PC-3 (cell line): ENCODE data around the gene USP4. TPM values are rescaled to one million over a fixed set of nuclear protein-coding genes. Genes with fewer than 3 reads are reported as not detected.
A peak's percentile ranks its signal among the peaks of the same experiment; 100 is the strongest.

Source experiments
- ATAC-seq: fragments of 200-7000 bp; cut with Tn5 transposase; 2 replicates; pipeline ENCODE4 v1.9.1; 2020; ENCODE audit warnings: mild to moderate bottlenecking, moderate library complexity
- BruUV-seq: library from RNA; stranded (reverse); fragments of 400-500 nt; replicated peaks from 2 replicates; lab custom pipeline; 2021; lab: Mats Ljungman, UMichigan
- CTCF ChIA-PET: fragments of 300-600 bp; sonication (Branson Sonifier 250); formaldehyde crosslinking; loops from one replicate; lab custom pipeline; 2022; ENCODE audit warnings: antibody characterized with exemption; lab: Charles Lee
- POLR2A ChIA-PET: fragments of 300-600 bp; sonication (Branson Sonifier 250); formaldehyde crosslinking; loops from one replicate; lab custom pipeline; 2022; ENCODE audit warnings: antibody characterized with exemption; ENCODE audit not compliant: unreplicated experiment; lab: Charles Lee
- DNase-seq: peaks from one replicate; pipeline ENCODE4 v3.0.0-alpha.2; 2015
- H2AFZ ChIP-seq: fragments of 300-600 bp; sonication (generic); 2 replicates; pipeline ENCODE4 v1.6.0; 2016; ENCODE audit warnings: antibody characterized with exemption, low read length
- H3F3A ChIP-seq: fragments of 300-600 bp; sonication (generic); one replicate; pipeline ENCODE4 v1.6.0; 2017; ENCODE audit warnings: antibody characterized with exemption, low read length, control low read depth, mild to moderate bottlenecking; ENCODE audit not compliant: unreplicated experiment
- H3K27ac ChIP-seq: fragments of 300-600 bp; sonication (generic); 2 replicates; pipeline ENCODE4 v1.5.1; 2016; ENCODE audit warnings: mild to moderate bottlenecking, low read length
- H3K27me3 ChIP-seq: fragments of 300-600 bp; sonication (generic); 2 replicates; pipeline ENCODE4 v1.6.1; 2016; ENCODE audit warnings: low read length, mixed read lengths
- H3K36me3 ChIP-seq: fragments of 300-600 bp; sonication (generic); 2 replicates; pipeline ENCODE4 v1.6.1; 2016; ENCODE audit warnings: low read depth, mixed run types, low read length, mixed read lengths
- H3K4me1 ChIP-seq: fragments of 300-600 bp; sonication (generic); 2 replicates; pipeline ENCODE4 v1.5.1; 2016; ENCODE audit warnings: low read length; ENCODE audit not compliant: insufficient read depth
- H3K4me2 ChIP-seq: fragments of 300-600 bp; sonication (generic); 2 replicates; pipeline ENCODE4 v1.6.0; 2016; ENCODE audit warnings: low read length
- H3K4me3 ChIP-seq: fragments of 300-600 bp; sonication (generic); 2 replicates; pipeline ENCODE4 v1.5.1; 2016; ENCODE audit warnings: mild to moderate bottlenecking, low read length, mixed read lengths
- H3K79me2 ChIP-seq: fragments of 300-600 bp; sonication (generic); 2 replicates; pipeline ENCODE4 v1.6.1; 2017; ENCODE audit warnings: low read length, mixed read lengths
- H3K9ac ChIP-seq: fragments of 300-600 bp; sonication (generic); 2 replicates; pipeline ENCODE4 v1.6.0; 2016; ENCODE audit warnings: mild to moderate bottlenecking, low read length
- H3K9me2 ChIP-seq: fragments of 300-600 bp; sonication (generic); replicated peaks from 2 replicates; pipeline ENCODE4 v1.6.1; 2016; ENCODE audit warnings: mixed run types, low read length, mixed read lengths
- H3K9me3 ChIP-seq: fragments of 300-600 bp; sonication (generic); 2 replicates; pipeline ENCODE4 v1.6.1; 2016; ENCODE audit warnings: low read length, mixed read lengths
- H4K20me1 ChIP-seq: fragments of 300-600 bp; sonication (generic); 2 replicates; pipeline ENCODE4 v1.6.1; 2016; ENCODE audit warnings: low read length, mixed read lengths
- EZH2 ChIP-seq: fragments of 300-600 bp; sonication (generic); IDR thresholded peaks from one replicate; pipeline ENCODE4 v1.6.1; 2017; ENCODE audit warnings: antibody characterized with exemption, mild to moderate bottlenecking, low read length; ENCODE audit not compliant: unreplicated experiment
- EZH2phosphoT487 ChIP-seq: fragments of 300-600 bp; sonication (generic); IDR thresholded peaks from 2 replicates; pipeline ENCODE4 v1.6.1; 2018; ENCODE audit warnings: mild to moderate bottlenecking, antibody characterized with exemption, low read length, borderline replicate concordance
- intact Hi-C: fragments of 100-400 bp; cut with micrococcal nuclease; formaldehyde crosslinking; loops from 2 replicates; pipeline ENCODE4 v1.9.0; 2023
- total RNA-seq: library from RNA; depleted of rRNA; stranded (reverse); fragments of >200 nt; gene quantifications from 2 replicates; pipeline ENCODE4 v1.2.3, GENCODE V29; 2014
- TF ChIP-seq, protein P1 (sequence below): fragments of 300-600 bp; sonication (generic); conservative IDR thresholded peaks from 2 replicates; pipeline ENCODE4 v1.5.1; 2017; ENCODE audit warnings: antibody characterized with exemption, low read depth, mild to moderate bottlenecking, low read length

Gene USP4
- total RNA-seq, 1 experiment from 2014 or later: 19.9 TPM

- H3F3A ChIP-seq: no peaks in the 10 kb centered on the region
- intact Hi-C loops: no loop called here
- no peak within 1 kb of the TSS for H3K27ac ChIP-seq
- no peak within 1 kb of the TSS for H3K4me3 ChIP-seq
- BruUV-seq: no TSS peak
- H4K20me1 ChIP-seq: no peaks in the 10 kb centered on the region
- H3K79me2 ChIP-seq: no peaks in the 10 kb centered on the region
- peak within 1 kb of the TSS; percentile 30; the same call in 1 of the 2 replicates for H3K9ac ChIP-seq
- H3K4me2 ChIP-seq: 0 out of 2 replicates have a peak within 1 kb of the TSS, but pooled peaks have one; percentile 16
- H3K9me2 ChIP-seq: no peaks in the 10 kb centered on the region
- H3K36me3 ChIP-seq: peaks cover 22% of the 10 kb centered on the region
- TF ChIP-seq EZH2phosphoT487 (no peak), EZH2 (no peak)
- TF ChIP-seq, protein P1, sequence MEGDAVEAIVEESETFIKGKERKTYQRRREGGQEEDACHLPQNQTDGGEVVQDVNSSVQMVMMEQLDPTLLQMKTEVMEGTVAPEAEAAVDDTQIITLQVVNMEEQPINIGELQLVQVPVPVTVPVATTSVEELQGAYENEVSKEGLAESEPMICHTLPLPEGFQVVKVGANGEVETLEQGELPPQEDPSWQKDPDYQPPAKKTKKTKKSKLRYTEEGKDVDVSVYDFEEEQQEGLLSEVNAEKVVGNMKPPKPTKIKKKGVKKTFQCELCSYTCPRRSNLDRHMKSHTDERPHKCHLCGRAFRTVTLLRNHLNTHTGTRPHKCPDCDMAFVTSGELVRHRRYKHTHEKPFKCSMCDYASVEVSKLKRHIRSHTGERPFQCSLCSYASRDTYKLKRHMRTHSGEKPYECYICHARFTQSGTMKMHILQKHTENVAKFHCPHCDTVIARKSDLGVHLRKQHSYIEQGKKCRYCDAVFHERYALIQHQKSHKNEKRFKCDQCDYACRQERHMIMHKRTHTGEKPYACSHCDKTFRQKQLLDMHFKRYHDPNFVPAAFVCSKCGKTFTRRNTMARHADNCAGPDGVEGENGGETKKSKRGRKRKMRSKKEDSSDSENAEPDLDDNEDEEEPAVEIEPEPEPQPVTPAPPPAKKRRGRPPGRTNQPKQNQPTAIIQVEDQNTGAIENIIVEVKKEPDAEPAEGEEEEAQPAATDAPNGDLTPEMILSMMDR: no peak
- DNase-seq (peak; percentile 13), ATAC-seq (peak; percentile 79)
- H3K4me1 ChIP-seq: 0 out of 2 replicates have a peak, but pooled peaks cover 3% of the 10 kb centered on the region
- H3K27me3 ChIP-seq: no peaks in the 10 kb centered on the region
- ChIA-PET CTCF (no interaction called here), POLR2A (no interaction called here)
- H2AFZ ChIP-seq: peak within 1 kb of the TSS; percentile 48; the same call in 1 of the 2 replicates
- no peaks in the 10 kb centered on the region for H3K9me3 ChIP-seq
Observed at GRCh38 chr3:49276475-49277382, 63.1 kb downstream of the USP4 start, which contains the start of gene C3orf62. TSS of gene C3orf62 (minus strand) at chr3:49277232. CDS start at chr3:49276872, 360 bp downstream.

- no TSS peak for BruUV-seq
- peaks cover 13% of the 10 kb centered on the region for H3K36me3 ChIP-seq
- no peaks in the 10 kb centered on the region for H3K27me3 ChIP-seq
- DNase-seq: no peak
- no peak overlapping the region for H3K9ac ChIP-seq
- intact Hi-C loops: no loop called here
- no peaks in the 10 kb centered on the region for H3K79me2 ChIP-seq
- H4K20me1 ChIP-seq: no peaks in the 10 kb centered on the region
- no peak overlapping the region for H3K4me3 ChIP-seq
- TF ChIP-seq EZH2phosphoT487 (no peak), EZH2 (no peak)
- TF ChIP-seq, protein P1: no peak
- ChIA-PET CTCF (no interaction called here), POLR2A (no interaction called here)
- no peaks in the 10 kb centered on the region for H3K9me2 ChIP-seq
- ATAC-seq: no peak
- no peaks in the 10 kb centered on the region for H3K9me3 ChIP-seq
- no peak overlapping the region for H3K27ac ChIP-seq
- no peak overlapping the region for H2AFZ ChIP-seq
- H3F3A ChIP-seq: no peaks in the 10 kb centered on the region
- H3K4me2 ChIP-seq: no peak overlapping the region
- H3K4me1 ChIP-seq: 0 out of 2 replicates have a peak, but pooled peaks cover 3% of the 10 kb centered on the region
Observed at GRCh38 chr3:49273825-49274532, 65.9 kb downstream of the USP4 start.
